K562 (cell line): ENCODE results near the gene KBTBD2. TPM values are rescaled to one million over a fixed set of nuclear protein-coding genes. Genes with fewer than 3 reads are reported as not detected.

Experiments used
- ATAC-seq: fragments of 200-7000 bp; cut with Tn5 transposase; 3 replicates; pipeline ENCODE4 v1.9.1; 2020; ENCODE audit warnings: moderate library complexity
- BruUV-seq: library from RNA; stranded (reverse); fragments of 400-500 nt; replicated peaks from 2 replicates; lab custom pipeline; 2021; lab: Mats Ljungman, UMichigan
- CTCF ChIA-PET: fragments of 300-600 bp; formaldehyde crosslinking; extraction: SDS; loops from one replicate; lab custom pipeline; 2021; ENCODE audit warnings: low intra/inter-chr PET ratio; lab: Yijun Ruan, JAX
- POLR2A ChIA-PET: fragments of 300-600, 350-650 bp; sonication (Branson Sonifier 250); formaldehyde crosslinking; extraction: SDS; loops from one replicate; lab custom pipeline; 2021; ENCODE audit warnings: antibody characterized with exemption, inconsistent platforms; lab: Yijun Ruan, JAX
- DNase-seq, 4 experiments: peaks; one replicate each; pipeline versions ENCODE4 v3.0.0 to v3.0.0-alpha.2; 2011 to 2018; ENCODE audit warnings: low spot score in 3 of 4, mixed read lengths in 3 of 4; ENCODE audit errors: extremely low read depth in 1 of 4
- FAIRE-seq: peaks from 2 replicates; lab custom pipeline; 2011; peaks lifted over from hg19 to GRCh38; lab: Jason Lieb, UNC
- H2AFZ ChIP-seq: 2 replicates; pipeline ENCODE4 v1.6.0; 2011; ENCODE audit warnings: low read depth, low read length, control low read depth, inconsistent platforms
- H3K27ac ChIP-seq: fragments of 200-600 bp; 3 replicates; pipeline ENCODE4 v1.8.0; 2011; ENCODE audit warnings: low read depth, mild to moderate bottlenecking, control low read depth, inconsistent platforms, low read length, moderate library complexity, mixed read lengths; ENCODE audit errors: extremely low read depth
- H3K27me3 ChIP-seq, 2 experiments: fragments of 300-600 bp in 1 of 2; 2 replicates in 1 of 2; 3 replicates in 1 of 2; pipeline versions ENCODE4 v1.6.0 to v1.8.0; 2011; ENCODE audit warnings: inconsistent platforms in 2 of 2, low read length in 2 of 2, mild to moderate bottlenecking in 1 of 2, mixed read lengths in 1 of 2, moderate library complexity in 1 of 2; ENCODE audit not compliant: control insufficient read depth in 2 of 2, insufficient read depth in 2 of 2
- H3K36me3 ChIP-seq: fragments of 300-600 bp; 3 replicates; pipeline ENCODE4 v1.8.0; 2011; ENCODE audit warnings: mild to moderate bottlenecking, low read length, inconsistent platforms; ENCODE audit not compliant: control insufficient read depth, insufficient read depth
- H3K4me1 ChIP-seq, 2 experiments: fragments of 200-600 bp in 1 of 2; replicated peaks in 1 of 2; 2 replicates in 1 of 2; 3 replicates in 1 of 2; pipeline versions ENCODE4 v1.5.1 to v1.8.0; 2011; ENCODE audit warnings: inconsistent platforms in 2 of 2, low read length in 2 of 2, mild to moderate bottlenecking in 1 of 2, mixed read lengths in 1 of 2, moderate library complexity in 1 of 2; ENCODE audit not compliant: control insufficient read depth in 2 of 2, insufficient read depth in 2 of 2
- H3K4me2 ChIP-seq: 2 replicates; pipeline ENCODE4 v1.6.1; 2011; ENCODE audit warnings: low read length, control low read depth, inconsistent platforms, mixed read lengths; ENCODE audit not compliant: insufficient read depth
- H3K4me3 ChIP-seq: fragments of 200-600 bp; sonication (generic), shearing (Covaris generic); 2 replicates; pipeline ENCODE4 v1.5.1; 2016; ENCODE audit warnings: control low read depth, inconsistent platforms
- H3K79me2 ChIP-seq: fragments of 200-600 bp; 3 replicates; pipeline ENCODE4 v1.8.0; 2011; ENCODE audit warnings: low read length, inconsistent platforms; ENCODE audit not compliant: control insufficient read depth, insufficient read depth
- H3K9ac ChIP-seq, 2 experiments: 2 replicates each; pipeline versions ENCODE4 v1.6.0 to v1.6.1; 2011; ENCODE audit warnings: low read depth in 2 of 2, low read length in 2 of 2, control low read depth in 1 of 2, inconsistent platforms in 1 of 2, mild to moderate bottlenecking in 1 of 2, mixed read lengths in 1 of 2; ENCODE audit not compliant: insufficient read depth in 1 of 2
- H3K9me1 ChIP-seq: one replicate; pipeline ENCODE4 v1.6.0; 2011; ENCODE audit warnings: inconsistent platforms, mild to moderate bottlenecking, low read length, moderate library complexity; ENCODE audit not compliant: control insufficient read depth, insufficient read depth
- H3K9me3 ChIP-seq: replicated peaks from 2 replicates; pipeline ENCODE4 v1.5.1; 2011; ENCODE audit warnings: low read depth, low read length, inconsistent platforms; ENCODE audit not compliant: control insufficient read depth, insufficient read depth
- H4K20me1 ChIP-seq: replicated peaks from 2 replicates; pipeline ENCODE4 v1.6.1; 2011; ENCODE audit warnings: low read length, inconsistent platforms, mixed read lengths; ENCODE audit not compliant: control insufficient read depth, insufficient read depth
- POLR2AphosphoS2 ChIP-seq: IDR thresholded peaks from 2 replicates; pipeline ENCODE4 v1.6.1; 2012; ENCODE audit warnings: low read length, improper control_type of control experiment
- RAD21 ChIP-seq, 2 experiments: fragments of 250-450 bp in 1 of 2; fragments of 450-650 bp in 1 of 2; sonication (Bioruptor Pico) in 1 of 2; formaldehyde crosslinking in 1 of 2; IDR thresholded peaks in 1 of 2; conservative IDR thresholded peaks in 1 of 2; 2 replicates each; pipeline versions ENCODE4 v1.4.0 to v1.8.0; 2020 to 2022; ENCODE audit warnings: mild to moderate bottlenecking in 2 of 2, moderate library complexity in 1 of 2
- TEAD1 ChIP-seq, 2 experiments: fragments of 450-650 bp in 1 of 2; sonication (generic) in 1 of 2; formaldehyde crosslinking; IDR thresholded peaks; 2 replicates each; pipeline versions ENCODE4 v1.4.0 to v1.8.0; 2020 to 2022; ENCODE audit warnings: mild to moderate bottlenecking in 2 of 2, missing genetic modification reagents in 1 of 2
- ZNF76 ChIP-seq: fragments of 250-450 bp; sonication (Bioruptor Pico); IDR thresholded peaks from 2 replicates; pipeline ENCODE4 v1.4.0; 2020; ENCODE audit warnings: mild to moderate bottlenecking, moderate library complexity, borderline replicate concordance
- WGBS: fragments of 100-300 bp; shearing (Covaris generic); methylation state at CpG from one replicate; pipeline ENCODE4 v1.1.6; 2016; ENCODE audit warnings: low coverage, mixed read lengths; ENCODE audit not compliant: insufficient coverage; ENCODE audit errors: missing lambda C conversion rate; 5-methylcytosine and 5-hydroxymethylcytosine counted together
- in situ Hi-C: fragments of 300-500 bp; cut with MboI; formaldehyde crosslinking; loops from 4 replicates; pipeline ENCODE4 v1.15.0; 2018; ENCODE audit warnings: inconsistent platforms, mixed read lengths
- intact Hi-C: fragments of 100-400 bp; cut with micrococcal nuclease; formaldehyde crosslinking; loops from 2 replicates; pipeline ENCODE4 v1.14.2; 2022
- polyA plus RNA-seq, 8 experiments: library from polyadenylated mRNA; depleted of rRNA in 4 of 8; stranded (reverse) in 5 of 8; unstranded in 3 of 8; fragments of >200 nt; fragmentation: Nextera tagmentation in 2 of 8; fragmentation: Illumina TruSeq in 1 of 8; extraction: Ambion mirVana in 2 of 8; extraction: Trizol in 1 of 8; gene quantifications; 2 replicates each; pipeline versions ENCODE4 v1.2.1 to v1.2.3, GENCODE V29; 2011 to 2014; ENCODE audit warnings: inconsistent platforms in 1 of 8, missing spikeins in 1 of 8
- total RNA-seq, 7 experiments: library from RNA; depleted of rRNA in 6 of 7; stranded (reverse); fragments of >200 nt in 6 of 7; fragmentation: Illumina TruSeq in 2 of 7; extraction: Trizol in 2 of 7; gene quantifications; 2 replicates each; pipeline versions ENCODE4 v1.2.1 to v1.2.3, GENCODE V29; 2011 to 2021; ENCODE audit warnings: low replicate concordance in 1 of 7
- TF ChIP-seq, protein P1 (sequence below): IDR thresholded peaks from 2 replicates; pipeline ENCODE4 v1.6.1; 2011; ENCODE audit warnings: borderline replicate concordance, low read depth, mild to moderate bottlenecking, moderate library complexity, low read length; ENCODE audit not compliant: insufficient read depth, poor library complexity, severe bottlenecking
- TF ChIP-seq, protein P2 (sequence below), 3 experiments: IDR thresholded peaks in 2 of 3; conservative IDR thresholded peaks in 1 of 3; 2 replicates each; pipeline ENCODE4 v1.5.1; 2011 to 2012; ENCODE audit warnings: low read length in 3 of 3, mild to moderate bottlenecking in 3 of 3, control low read depth in 2 of 3, improper control_type of control experiment in 1 of 3, inconsistent platforms in 1 of 3, low read depth in 1 of 3, mixed read lengths in 1 of 3, moderate library complexity in 1 of 3; ENCODE audit not compliant: insufficient read depth in 2 of 3
- TF ChIP-seq, protein P3 (sequence below): fragments of 250-450 bp; sonication (Bioruptor Pico); IDR thresholded peaks from 2 replicates; pipeline ENCODE4 v1.8.0; 2021; ENCODE audit warnings: borderline replicate concordance, mild to moderate bottlenecking, moderate library complexity; ENCODE audit not compliant: poor library complexity, severe bottlenecking

Gene KBTBD2
- total and polyA plus RNA-seq, 9 of the 15 experiments (the other 6 are each of a cell fraction or from before 2014, with no cell fraction given), result 22.8 to 62.2 (median 30.8) TPM

DNA sequence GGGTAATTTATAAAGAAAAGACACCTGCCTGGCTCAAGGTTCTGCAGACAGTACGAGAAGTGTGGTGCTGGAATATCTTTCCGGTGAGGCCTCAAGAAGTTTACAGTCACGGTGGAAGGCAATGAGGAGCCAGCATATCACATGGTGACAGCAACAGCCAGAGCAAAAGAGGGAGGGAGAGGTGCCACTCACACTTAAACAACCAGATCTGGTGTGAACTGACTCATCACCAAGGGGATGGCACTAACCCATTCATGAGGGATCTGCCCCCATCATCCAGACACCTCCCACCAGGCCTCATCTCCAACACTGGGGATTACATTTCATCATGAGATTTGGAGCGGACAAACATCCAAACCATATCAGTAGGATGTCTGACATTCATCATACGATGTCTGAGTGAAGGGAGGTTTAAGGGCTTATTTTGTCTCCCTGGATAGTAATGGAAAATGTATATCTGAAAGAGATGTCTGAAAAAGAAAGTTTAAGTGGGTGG is 23.5 kb upstream of the KBTBD2 start:
- Histone ChIP-seq H3K36me3 (peaks cover 47% of the 10 kb centered on the region), H3K4me1 (no peaks in the 10 kb centered on the region), H3K9me3 (no peaks in the 10 kb centered on the region), H3K4me2 (no peak overlapping the region), H3K4me3 (no peak overlapping the region), H3K9me1 (no peaks in the 10 kb centered on the region), H2AFZ (no peak overlapping the region), H4K20me1 (no peaks in the 10 kb centered on the region), H3K79me2 (no peaks in the 10 kb centered on the region), H3K27me3 (no peaks in the 10 kb centered on the region)
- intact Hi-C loops (no loop called here), in situ Hi-C loops (no loop called here)
- FAIRE-seq (no peak), ATAC-seq (no peak), DNase-seq (no peak)
- POLR2A ChIA-PET, result no interaction called here
- CTCF ChIA-PET, result no interaction called here
- WGBS, result 68% methylated on average over 3 of the region's 5 CpGs
- peak; percentile 38; the same call in 1 of the 2 replicates for TF ChIP-seq POLR2AphosphoS2
- TF ChIP-seq ZNF76 (CRISPR knock-in tag), result no peak
- TF ChIP-seq, all 486 proteins: peak for 1
- Histone ChIP-seq H3K9ac (no peak overlapping the region), H3K27ac (no peak overlapping the region)
- no TSS peak for BruUV-seq

DNA sequence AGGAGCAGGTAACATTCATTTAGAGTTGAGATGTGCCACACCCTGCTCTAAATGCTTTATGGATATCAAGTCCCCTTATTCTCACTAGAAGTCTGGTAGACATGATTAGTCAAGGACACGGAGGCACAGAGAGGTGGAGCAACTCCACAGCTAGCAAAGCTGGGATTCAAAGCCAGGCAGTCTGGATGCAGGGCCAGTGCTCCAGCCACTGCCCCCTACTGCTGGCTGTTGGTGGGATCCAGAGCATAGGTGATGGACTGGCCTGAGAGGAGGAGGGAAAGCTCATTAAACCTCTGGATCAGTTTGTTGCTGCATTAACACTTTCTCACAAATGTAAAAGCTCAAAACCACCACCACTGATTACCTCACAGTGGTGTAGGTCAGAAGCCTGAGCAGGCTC is 22.6 kb upstream of the KBTBD2 start:
- Histone ChIP-seq H3K27ac (no peak overlapping the region), H3K36me3 (peaks cover 41% of the 10 kb centered on the region), H3K9ac (no peak overlapping the region), H3K27me3 (no peaks in the 10 kb centered on the region), H2AFZ (no peak overlapping the region), H3K9me3 (no peaks in the 10 kb centered on the region), H3K4me1 (peaks cover 0 to 4% of the 10 kb centered on the region in 2 experiments; a peak in 1 of 5 replicates), H3K79me2 (no peaks in the 10 kb centered on the region), H3K4me2 (no peak overlapping the region), H3K9me1 (no peaks in the 10 kb centered on the region), H3K4me3 (no peak overlapping the region), H4K20me1 (no peaks in the 10 kb centered on the region)
- ATAC-seq, result peak; percentile 93
- TF ChIP-seq, protein P1, sequence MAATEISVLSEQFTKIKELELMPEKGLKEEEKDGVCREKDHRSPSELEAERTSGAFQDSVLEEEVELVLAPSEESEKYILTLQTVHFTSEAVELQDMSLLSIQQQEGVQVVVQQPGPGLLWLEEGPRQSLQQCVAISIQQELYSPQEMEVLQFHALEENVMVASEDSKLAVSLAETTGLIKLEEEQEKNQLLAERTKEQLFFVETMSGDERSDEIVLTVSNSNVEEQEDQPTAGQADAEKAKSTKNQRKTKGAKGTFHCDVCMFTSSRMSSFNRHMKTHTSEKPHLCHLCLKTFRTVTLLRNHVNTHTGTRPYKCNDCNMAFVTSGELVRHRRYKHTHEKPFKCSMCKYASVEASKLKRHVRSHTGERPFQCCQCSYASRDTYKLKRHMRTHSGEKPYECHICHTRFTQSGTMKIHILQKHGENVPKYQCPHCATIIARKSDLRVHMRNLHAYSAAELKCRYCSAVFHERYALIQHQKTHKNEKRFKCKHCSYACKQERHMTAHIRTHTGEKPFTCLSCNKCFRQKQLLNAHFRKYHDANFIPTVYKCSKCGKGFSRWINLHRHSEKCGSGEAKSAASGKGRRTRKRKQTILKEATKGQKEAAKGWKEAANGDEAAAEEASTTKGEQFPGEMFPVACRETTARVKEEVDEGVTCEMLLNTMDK, result peak; percentile 19
- TF ChIP-seq TEAD1 (CRISPR knock-in tag; IDR thresholded peaks at IDR 0.05) (no peak), RAD21 (CRISPR knock-in tag; conservative IDR thresholded peaks at IDR 0.05 in 1 of 2, IDR thresholded peaks at IDR 0.05 in 1 of 2) (peak in 1 of 2 experiments; percentile 43; a peak in 2 of 4 replicates)
- TF ChIP-seq, protein P2, sequence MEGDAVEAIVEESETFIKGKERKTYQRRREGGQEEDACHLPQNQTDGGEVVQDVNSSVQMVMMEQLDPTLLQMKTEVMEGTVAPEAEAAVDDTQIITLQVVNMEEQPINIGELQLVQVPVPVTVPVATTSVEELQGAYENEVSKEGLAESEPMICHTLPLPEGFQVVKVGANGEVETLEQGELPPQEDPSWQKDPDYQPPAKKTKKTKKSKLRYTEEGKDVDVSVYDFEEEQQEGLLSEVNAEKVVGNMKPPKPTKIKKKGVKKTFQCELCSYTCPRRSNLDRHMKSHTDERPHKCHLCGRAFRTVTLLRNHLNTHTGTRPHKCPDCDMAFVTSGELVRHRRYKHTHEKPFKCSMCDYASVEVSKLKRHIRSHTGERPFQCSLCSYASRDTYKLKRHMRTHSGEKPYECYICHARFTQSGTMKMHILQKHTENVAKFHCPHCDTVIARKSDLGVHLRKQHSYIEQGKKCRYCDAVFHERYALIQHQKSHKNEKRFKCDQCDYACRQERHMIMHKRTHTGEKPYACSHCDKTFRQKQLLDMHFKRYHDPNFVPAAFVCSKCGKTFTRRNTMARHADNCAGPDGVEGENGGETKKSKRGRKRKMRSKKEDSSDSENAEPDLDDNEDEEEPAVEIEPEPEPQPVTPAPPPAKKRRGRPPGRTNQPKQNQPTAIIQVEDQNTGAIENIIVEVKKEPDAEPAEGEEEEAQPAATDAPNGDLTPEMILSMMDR (IDR thresholded peaks at IDR 0.05 in 2 of 3, conservative IDR thresholded peaks at IDR 0.05 in 1 of 3; ENCODE audit: insufficient read depth in 2 of 3, low read depth in 1 of 3, low read length in 3 of 3), result peak; percentile 49 to 54 (median 51)
- TF ChIP-seq, protein P3, sequence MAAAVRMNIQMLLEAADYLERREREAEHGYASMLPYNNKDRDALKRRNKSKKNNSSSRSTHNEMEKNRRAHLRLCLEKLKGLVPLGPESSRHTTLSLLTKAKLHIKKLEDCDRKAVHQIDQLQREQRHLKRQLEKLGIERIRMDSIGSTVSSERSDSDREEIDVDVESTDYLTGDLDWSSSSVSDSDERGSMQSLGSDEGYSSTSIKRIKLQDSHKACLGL (CRISPR knock-in tag), result no peak
- ChIA-PET POLR2A (interaction anchor here (1.3 kb wide), 1 partner anchor 8 kb away, joined by 5 read pairs; no protein-coding TSS in a partner anchor), CTCF (no interaction called here)
- FAIRE-seq, result peak; percentile 37
- intact Hi-C loops, result no loop called here
- no TSS peak for BruUV-seq
- WGBS, result 18% methylated on average over 1 of the region's 1 CpG
- DNase-seq, result peak in 1 of 4 experiments; percentile 41
- in situ Hi-C loops, result no loop called here
